ENCODE measurements around the gene RPTOR. TPM values are rescaled to one million over a fixed set of nuclear protein-coding genes. Genes with fewer than 3 reads are reported as not detected.
"Not testable (repeated sequence)": the region's sequence is repeated elsewhere in the genome, so short reads cannot be mapped to it uniquely, and the experiment has no call there.

RPTOR gene
- total and polyA plus RNA-seq, 12 donors = 7.9 to 30.3 (median 25.6) TPM

GRCh38 chr17:80795754-80796153 lies 251.1 kb downstream of the RPTOR start:
- Histone ChIP-seq H3K27me3 (no peaks in the 10 kb centered on the region), H3K9me3 (no peaks in the 10 kb centered on the region), H3K4me3 (no peak overlapping the region), H3K36me3 (peaks cover 0 to 12% (median 0%) of the 10 kb centered on the region in 9 donors), H3K4me1 (peaks cover under 1 to 24% (median 16%) of the 10 kb centered on the region in 9 donors), H3K27ac (no peak overlapping the region)
- no peak for TF ChIP-seq CTCF (IDR thresholded peaks at IDR 0.05)
- DNase-seq (peak; percentile 61 to 71), ATAC-seq (peak; percentile 57 to 87 (median 80))
- WGBS, 2 donors = 28 to 47% methylated on average over 14 of the region's 14 CpGs
- intact Hi-C loops (cut with DNase I) = no loop called here

- Histone ChIP-seq H3K9me3 (no peaks in the 10 kb centered on the region), H3K27ac (no peak overlapping the region), H3K27me3 (no peaks in the 10 kb centered on the region), H3K36me3 (peaks cover 0 to 12% (median 0%) of the 10 kb centered on the region in 9 donors), H3K4me1 (peaks cover 0 to 18% (median 13%) of the 10 kb centered on the region in 9 donors), H3K4me3 (no peak overlapping the region)
- TF ChIP-seq CTCF (IDR thresholded peaks at IDR 0.05) = no peak
- ATAC-seq (no peak), DNase-seq (no peak)
- 78 to 86% methylated on average over 9 of the region's 9 CpGs for WGBS, 2 donors
- intact Hi-C loops (cut with DNase I) = no loop called here
Observed at GRCh38 chr17:80796430-80796861, 251.8 kb downstream of the RPTOR start.

DNA sequence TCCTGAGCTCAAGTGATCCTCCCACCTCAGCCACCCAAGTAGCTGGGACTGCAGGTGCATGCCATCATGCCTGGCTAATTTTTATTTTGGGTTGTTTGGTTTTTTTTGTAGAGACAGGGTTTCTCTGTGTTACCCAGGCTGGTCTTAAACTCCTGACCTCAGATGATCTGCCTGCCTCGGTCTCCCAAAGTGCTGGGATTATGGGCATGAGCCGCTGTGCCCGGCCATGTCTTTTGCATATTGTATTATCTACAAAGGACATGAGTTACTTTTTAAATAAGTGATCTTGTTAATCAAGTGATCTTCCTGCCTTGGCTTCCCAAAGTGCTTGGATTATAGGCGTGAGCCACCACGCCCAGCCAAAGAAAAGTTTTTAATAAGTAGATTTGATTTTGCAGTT lies 252.6 kb downstream of the RPTOR start:
- H3K27me3 ChIP-seq; H3K27ac ChIP-seq; DNase-seq; intact Hi-C loops (cut with DNase I); ATAC-seq; H3K4me3 ChIP-seq; H3K9me3 ChIP-seq: not testable (repeated sequence)
- peaks cover 0 to 11% (median 9%) of the 10 kb centered on the region in 9 donors for H3K4me1 ChIP-seq
- 99 to 100% methylated on average over 5 of the region's 5 CpGs for WGBS, 2 donors
- peaks cover 0 to 12% (median 0%) of the 10 kb centered on the region in 9 donors for H3K36me3 ChIP-seq

GRCh38 chr17:80797741-80798594 lies 253.3 kb downstream of the RPTOR start:
- DNase-seq = no peak
- no peaks in the 10 kb centered on the region for H3K9me3 ChIP-seq
- H3K36me3 ChIP-seq = peaks cover 0 to 12% (median 0%) of the 10 kb centered on the region in 9 donors
- 94 to 95% methylated on average over 18 of the region's 18 CpGs for WGBS, 2 donors
- no peak for TF ChIP-seq CTCF (IDR thresholded peaks at IDR 0.05)
- intact Hi-C loops (cut with DNase I) = no loop called here
- peaks cover 0 to 9% (median 7%) of the 10 kb centered on the region in 9 donors for H3K4me1 ChIP-seq
- H3K27me3 ChIP-seq = no peaks in the 10 kb centered on the region
- no peak overlapping the region for H3K4me3 ChIP-seq
- no peak overlapping the region for H3K27ac ChIP-seq
- no peak for ATAC-seq
